ENCODE measurements around the gene RFNG. TPM values are rescaled to one million over a fixed set of nuclear protein-coding genes. Genes with fewer than 3 reads are reported as not detected.
A peak's percentile ranks its signal among the peaks of the same experiment; 100 is the strongest.

RFNG gene
- total RNA-seq, 1 experiment from 2014 or later = 46.7 TPM

GRCh38 chr17:82031885-82032627 lies 19.6 kb downstream of the RFNG start:
- peaks cover 17% of the 10 kb centered on the region for H3K79me2 ChIP-seq (ENCODE audit: low read length)
- no peak for TF ChIP-seq CTCF (conservative IDR thresholded peaks at IDR 0.05; ENCODE audit: low read depth, low read length)
- no peak for TF ChIP-seq EZH2 (IDR thresholded peaks at IDR 0.05; ENCODE audit: low read length, unreplicated experiment)
- TF ChIP-seq EZH2phosphoT487 (IDR thresholded peaks at IDR 0.05; ENCODE audit: borderline replicate concordance, low read length) = no peak
- H3K4me1 ChIP-seq (ENCODE audit: insufficient read depth, low read length) = peaks cover 25% of the 10 kb centered on the region
- H3K4me2 ChIP-seq (ENCODE audit: low read length) = peak overlapping the region; percentile 82
- no TSS peak for BruUV-seq (replicated peaks)
- peaks cover 8% of the 10 kb centered on the region; the same call in 1 of the 2 replicates for H4K20me1 ChIP-seq (ENCODE audit: low read length)
- peak; percentile 47 for ATAC-seq
- peak overlapping the region; percentile 63 for H3K4me3 ChIP-seq (ENCODE audit: low read length)
- DNase-seq = peak; percentile 57
- no peak overlapping the region for H3K9ac ChIP-seq (ENCODE audit: low read length)
- H3K9me2 ChIP-seq (replicated peaks; ENCODE audit: low read length) = no peaks in the 10 kb centered on the region
- H3K36me3 ChIP-seq (ENCODE audit: low read depth, low read length) = no peaks in the 10 kb centered on the region
- CTCF ChIA-PET = no interaction called here
- intact Hi-C loops (cut with micrococcal nuclease) = no loop called here
- no peaks in the 10 kb centered on the region for H3F3A ChIP-seq (ENCODE audit: low read length, unreplicated experiment)
- no peak overlapping the region for H3K27ac ChIP-seq (ENCODE audit: low read length)
- POLR2A ChIA-PET (ENCODE audit: unreplicated experiment) = interaction anchor here (0.6 kb wide), 1 partner anchor 264 kb away, joined by 5 read pairs; no protein-coding TSS in a partner anchor
- H3K27me3 ChIP-seq (ENCODE audit: low read length) = no peaks in the 10 kb centered on the region
- no peak overlapping the region for H2AFZ ChIP-seq (ENCODE audit: low read length)
- H3K9me3 ChIP-seq (ENCODE audit: low read length) = no peaks in the 10 kb centered on the region

DNA sequence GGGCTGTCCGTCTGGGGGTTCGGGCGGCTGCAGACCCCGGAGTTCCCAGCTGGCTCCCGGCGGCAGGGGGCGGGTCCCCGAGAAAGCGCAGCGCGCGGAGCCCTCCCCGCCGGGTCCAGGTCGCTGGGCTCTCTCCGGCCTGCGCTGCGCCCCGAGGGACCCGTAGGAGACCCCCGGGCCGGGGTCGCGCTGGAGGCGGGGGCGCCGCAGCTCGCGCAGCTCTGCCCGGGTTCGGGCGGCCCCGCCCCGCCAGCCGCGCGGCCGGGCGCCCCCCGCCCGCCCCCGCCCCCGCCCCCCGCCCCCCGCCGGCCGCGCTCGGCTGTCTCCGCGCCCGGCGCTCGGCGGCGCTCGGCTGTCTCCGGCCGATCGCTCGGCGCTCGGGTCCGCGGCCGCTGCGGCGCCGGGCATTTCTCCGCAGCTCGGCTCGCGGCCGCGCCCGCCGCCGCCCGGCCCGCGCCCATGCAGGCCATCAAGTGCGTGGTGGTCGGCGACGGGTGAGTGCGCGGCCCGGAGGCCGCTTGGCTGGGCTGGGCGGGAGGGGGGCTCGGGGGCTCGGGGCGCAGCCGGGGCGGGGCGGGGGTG lies 20.2 kb downstream of the RFNG start, which contains the start of gene RAC3:
Gene RAC3, plus strand, starts transcription at position 376 of the 582 bp plus-strand sequence. Its CDS starts 84 bp downstream, at position 460.
- ATAC-seq (peak; percentile 58), DNase-seq (peak; percentile 58)
- H3K4me3 ChIP-seq (ENCODE audit: low read length) = peak within 1 kb of the TSS; percentile 79
- peak within 1 kb of the TSS; percentile 88 for H2AFZ ChIP-seq (ENCODE audit: low read length)
- TF ChIP-seq EZH2 (IDR thresholded peaks at IDR 0.05; ENCODE audit: low read length, unreplicated experiment) (no peak), EZH2phosphoT487 (IDR thresholded peaks at IDR 0.05; ENCODE audit: borderline replicate concordance, low read length) (no peak), CTCF (conservative IDR thresholded peaks at IDR 0.05; ENCODE audit: low read depth, low read length) (no peak)
- H3K4me1 ChIP-seq (ENCODE audit: insufficient read depth, low read length) = peaks cover 21% of the 10 kb centered on the region
- no peaks in the 10 kb centered on the region for H3K9me2 ChIP-seq (replicated peaks; ENCODE audit: low read length)
- H4K20me1 ChIP-seq (ENCODE audit: low read length) = peaks cover 3% of the 10 kb centered on the region; the same call in 1 of the 2 replicates
- no peaks in the 10 kb centered on the region for H3K36me3 ChIP-seq (ENCODE audit: low read depth, low read length)
- H3K79me2 ChIP-seq (ENCODE audit: low read length) = peaks cover 11% of the 10 kb centered on the region
- peak within 1 kb of the TSS; percentile 47 for H3K9ac ChIP-seq (ENCODE audit: low read length)
- CTCF ChIA-PET = no interaction called here
- H3K27ac ChIP-seq (ENCODE audit: low read length) = peak within 1 kb of the TSS; percentile 23
- no peaks in the 10 kb centered on the region for H3K27me3 ChIP-seq (ENCODE audit: low read length)
- BruUV-seq (replicated peaks) = no TSS peak
- POLR2A ChIA-PET (ENCODE audit: unreplicated experiment) = interaction anchor here (0.6 kb wide), 1 partner anchor 265 kb away, joined by 5 read pairs; no protein-coding TSS in a partner anchor
- no peaks in the 10 kb centered on the region for H3K9me3 ChIP-seq (ENCODE audit: low read length)
- H3K4me2 ChIP-seq (ENCODE audit: low read length) = peak within 1 kb of the TSS; percentile 94
- no peaks in the 10 kb centered on the region for H3F3A ChIP-seq (ENCODE audit: low read length, unreplicated experiment)
- intact Hi-C loops (cut with micrococcal nuclease) = no loop called here
